Kidney (tissue), 14 donors: Measurements from ENCODE around the gene TRIM4. TPM values are rescaled to one million over a fixed set of nuclear protein-coding genes. Genes with fewer than 3 reads are reported as not detected.

Experiments
- DNase-seq, 5 donors: peaks; one replicate each; pipeline ENCODE4 v3.0.0-alpha.2; 2013 to 2020
- FAIRE-seq: peaks from 2 replicates; lab custom pipeline; 2012; peaks lifted over from hg19 to GRCh38; lab: Jason Lieb, UNC
- H3K27ac ChIP-seq, 2 donors: one replicate each; pipeline ENCODE4 v1.7.0; 2013; ENCODE audit warnings: low read depth in 2 of 2, low read length in 2 of 2, inconsistent platforms in 1 of 2
- H3K27me3 ChIP-seq: one replicate; pipeline ENCODE4 v1.7.1; 2013; ENCODE audit warnings: low read length, inconsistent platforms; ENCODE audit not compliant: control insufficient read depth, insufficient read depth
- H3K36me3 ChIP-seq, 3 donors: one replicate each; pipeline versions ENCODE4 v1.7.0 to v1.7.1; 2013; ENCODE audit warnings: low read length in 3 of 3, control low read depth in 1 of 3, inconsistent platforms in 1 of 3; ENCODE audit not compliant: insufficient read depth in 3 of 3, control insufficient read depth in 2 of 3
- H3K4me1 ChIP-seq, 3 donors: one replicate each; pipeline versions ENCODE4 v1.7.0 to v1.7.1; 2013; ENCODE audit warnings: low read length in 3 of 3, inconsistent platforms in 1 of 3, low read depth in 1 of 3; ENCODE audit not compliant: control insufficient read depth in 2 of 3, insufficient read depth in 2 of 3
- H3K4me3 ChIP-seq, 3 donors: one replicate each; pipeline versions ENCODE4 v1.7.0 to v1.8.1; 2013; ENCODE audit warnings: low read length in 3 of 3, control low read depth in 1 of 3, inconsistent platforms in 1 of 3
- H3K9ac ChIP-seq, 3 donors: one replicate each; pipeline versions ENCODE4 v1.7.0 to v1.7.1; 2013; ENCODE audit warnings: low read length in 3 of 3, control low read depth in 1 of 3, inconsistent platforms in 1 of 3
- H3K9me3 ChIP-seq, 3 donors: one replicate each; pipeline versions ENCODE4 v1.7.0 to v1.7.1; 2013; ENCODE audit warnings: low read length in 3 of 3, control low read depth in 1 of 3, inconsistent platforms in 1 of 3; ENCODE audit not compliant: control insufficient read depth in 2 of 3, insufficient read depth in 1 of 3
- CTCF ChIP-seq: IDR thresholded peaks from 3 replicates; pipeline ENCODE4 v1.5.1; 2012; ENCODE audit warnings: mild to moderate bottlenecking, moderate library complexity, borderline replicate concordance; ENCODE audit not compliant: insufficient read depth; ENCODE audit errors: extremely low read depth
- intact Hi-C: fragments of 100-400 bp; cut with DNase I; formaldehyde crosslinking; loops from one replicate; pipeline ENCODE4 v1.11.1; 2022
- polyA plus RNA-seq: library from polyadenylated mRNA; stranded (reverse); fragments of 350-450 nt; fragmentation: Illumina TruSeq; extraction: RNeasy Lipid Tissue Mini Kit (QIAGEN cat#74804); gene quantifications from one replicate; pipeline ENCODE4 v1.2.3, GENCODE V29; 2014; ENCODE audit warnings: low read depth, low replicate concordance; ENCODE audit not compliant: insufficient read depth
- total RNA-seq: library from RNA; stranded (reverse); fragmentation: NEBNext Ultra II Directional; extraction: Animal tissue kit (Norgen Biotek cat#: 25700); gene quantifications from one replicate; pipeline ENCODE4 v1.2.1, GENCODE V29; 2021
- donor health status: control.
- donor health status: control.
- donor health status: control.
- donor health status: control.
- donor health status: control.
- donor health status: DM: yes; HTN: yes; CAD: no.
- donor health status: Normal renal cell carcinoma (clear cell type).

The TRIM4 gene
- total and polyA plus RNA-seq, 2 donors from 2014 or later = 15.4 to 30.9 TPM

DNA sequence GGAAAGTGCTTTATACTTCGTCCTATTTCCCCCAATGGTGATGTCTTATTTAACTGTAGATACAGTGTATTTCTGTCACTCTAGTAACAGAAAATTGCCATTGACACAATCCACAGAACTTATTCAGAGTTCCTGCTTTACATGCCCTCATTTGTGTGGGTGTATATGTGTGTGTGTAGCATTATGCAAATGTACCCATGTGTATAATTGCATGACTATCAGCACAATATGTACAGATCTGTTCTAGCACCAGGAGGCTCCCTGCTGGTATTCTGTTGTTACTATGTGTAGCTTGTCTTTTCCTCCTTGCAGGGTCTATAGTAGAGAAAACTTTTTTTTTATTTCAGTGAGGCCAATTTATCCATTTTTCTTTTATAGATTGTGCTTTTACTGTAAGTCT lies 75.0 kb downstream of the TRIM4 start:
- FAIRE-seq = no peak
- no peak overlapping the region for H3K9ac ChIP-seq
- H3K27ac ChIP-seq = no peak overlapping the region
- TF ChIP-seq CTCF = no peak
- no peaks in the 10 kb centered on the region for H3K27me3 ChIP-seq
- intact Hi-C loops = no loop called here
- no peak overlapping the region for H3K4me3 ChIP-seq
- H3K4me1 ChIP-seq = no peaks in the 10 kb centered on the region
- H3K9me3 ChIP-seq = no peaks in the 10 kb centered on the region
- H3K36me3 ChIP-seq = no peaks in the 10 kb centered on the region
- no peak for DNase-seq

- Histone ChIP-seq H3K9me3 (no peaks in the 10 kb centered on the region), H3K4me1 (no peaks in the 10 kb centered on the region), H3K36me3 (no peaks in the 10 kb centered on the region), H3K4me3 (no peak overlapping the region), H3K27me3 (no peaks in the 10 kb centered on the region), H3K9ac (no peak overlapping the region), H3K27ac (no peak overlapping the region)
- intact Hi-C loops = no loop called here
- TF ChIP-seq CTCF = no peak
- DNase-seq (no peak), FAIRE-seq (no peak)
Observed at GRCh38 chr7:99843808-99844207, 75.5 kb downstream of the TRIM4 start.

DNA sequence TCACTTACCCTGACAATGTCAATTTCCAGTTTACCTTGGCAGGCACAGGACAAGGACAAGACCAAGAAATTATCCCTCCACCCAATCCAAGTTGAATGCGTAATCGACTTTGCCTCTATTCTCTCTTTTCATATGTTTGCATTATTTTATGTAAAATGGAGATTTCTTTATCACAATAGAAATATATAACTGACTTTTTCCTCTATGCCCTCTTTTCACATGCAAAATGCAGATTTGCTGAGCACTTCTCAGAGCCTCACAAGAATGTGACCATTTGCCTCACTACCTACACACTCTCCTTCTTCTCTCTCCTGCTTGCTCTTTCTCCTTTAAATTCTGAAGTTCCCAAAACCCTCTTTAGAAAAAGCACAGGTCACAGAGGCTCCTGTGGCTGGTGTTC lies 76.4 kb downstream of the TRIM4 start:
- Histone ChIP-seq H3K27me3 (no peaks in the 10 kb centered on the region), H3K36me3 (no peaks in the 10 kb centered on the region), H3K4me3 (no peak overlapping the region), H3K9ac (no peak overlapping the region), H3K27ac (no peak overlapping the region), H3K4me1 (peaks cover 0 to under 1% (median 0%) of the 10 kb centered on the region in 3 donors), H3K9me3 (no peaks in the 10 kb centered on the region)
- no peak for DNase-seq
- TF ChIP-seq CTCF = no peak
- FAIRE-seq = no peak
- intact Hi-C loops = no loop called here

Other genes with a start within 250 kb of the TRIM4 start
- gene CYP3A5, start 239.5 kb downstream of the TRIM4 start, total RNA-seq = 13.5 TPM
- gene CYP3A5, start 239.5 kb downstream of the TRIM4 start, polyA plus RNA-seq = 7.6 TPM
- not detected for gene CYP3A7, start 184.3 kb downstream of the TRIM4 start, total RNA-seq
- 0.69 TPM for gene CYP3A7, start 184.3 kb downstream of the TRIM4 start, polyA plus RNA-seq
- gene CYP3A4, start 135.3 kb downstream of the TRIM4 start, total RNA-seq = not detected
- gene CYP3A4, start 135.3 kb downstream of the TRIM4 start, polyA plus RNA-seq = 0.37 TPM
- 0.16 TPM for gene CYP3A43, start 91.5 kb downstream of the TRIM4 start, total RNA-seq
- not detected for gene CYP3A43, start 91.5 kb downstream of the TRIM4 start, polyA plus RNA-seq
- gene OR2AE1, start 42.5 kb downstream of the TRIM4 start, total RNA-seq = not detected
- gene OR2AE1, start 42.5 kb downstream of the TRIM4 start, polyA plus RNA-seq = not detected
- not detected for gene GJC3, start 10.1 kb upstream of the TRIM4 start, total RNA-seq
- 0.73 TPM for gene GJC3, start 10.1 kb upstream of the TRIM4 start, polyA plus RNA-seq
- gene AZGP1, start 56.5 kb upstream of the TRIM4 start, total RNA-seq = 10.0 TPM
- 198 TPM for gene AZGP1, start 56.5 kb upstream of the TRIM4 start, polyA plus RNA-seq
- gene ZKSCAN1, start 96.1 kb upstream of the TRIM4 start, total RNA-seq = 76.6 TPM
- 7.7 TPM for gene ZKSCAN1, start 96.1 kb upstream of the TRIM4 start, polyA plus RNA-seq
- gene ZSCAN21, start 130.2 kb upstream of the TRIM4 start, total RNA-seq = 12.4 TPM
- 10.8 TPM for gene ZSCAN21, start 130.2 kb upstream of the TRIM4 start, polyA plus RNA-seq
- 30.8 TPM for gene ZNF3, start 162.2 kb upstream of the TRIM4 start, total RNA-seq
- 15.8 TPM for gene ZNF3, start 162.2 kb upstream of the TRIM4 start, polyA plus RNA-seq
- 89.1 TPM for gene COPS6, start 169.4 kb upstream of the TRIM4 start, total RNA-seq
- gene COPS6, start 169.4 kb upstream of the TRIM4 start, polyA plus RNA-seq = 166 TPM
- 47.2 TPM for gene MCM7, start 181.9 kb upstream of the TRIM4 start, total RNA-seq
- 21.0 TPM for gene MCM7, start 181.9 kb upstream of the TRIM4 start, polyA plus RNA-seq
- gene AP4M1, start 182.1 kb upstream of the TRIM4 start, total RNA-seq = 22.8 TPM
- gene AP4M1, start 182.1 kb upstream of the TRIM4 start, polyA plus RNA-seq = 16.4 TPM
- 62.7 TPM for gene TAF6, start 199.8 kb upstream of the TRIM4 start, total RNA-seq
- 41.3 TPM for gene TAF6, start 199.8 kb upstream of the TRIM4 start, polyA plus RNA-seq
- gene CNPY4, start 200.1 kb upstream of the TRIM4 start, total RNA-seq = 11.6 TPM
- gene CNPY4, start 200.1 kb upstream of the TRIM4 start, polyA plus RNA-seq = 22.0 TPM
- gene MBLAC1, start 207.4 kb upstream of the TRIM4 start, total RNA-seq = 2.4 TPM
- 3.7 TPM for gene MBLAC1, start 207.4 kb upstream of the TRIM4 start, polyA plus RNA-seq
- 122 TPM for gene LAMTOR4, start 229.4 kb upstream of the TRIM4 start, total RNA-seq
- gene LAMTOR4, start 229.4 kb upstream of the TRIM4 start, polyA plus RNA-seq = 470 TPM
- 27.1 TPM for gene TRAPPC14, start 239.2 kb upstream of the TRIM4 start, total RNA-seq
- 14.8 TPM for gene TRAPPC14, start 239.2 kb upstream of the TRIM4 start, polyA plus RNA-seq
- gene GAL3ST4, start 249.1 kb upstream of the TRIM4 start, total RNA-seq = 3.2 TPM
- gene GAL3ST4, start 249.1 kb upstream of the TRIM4 start, polyA plus RNA-seq = 1.2 TPM